NB4 (cell line): ENCODE measurements around the gene LRRC4C.

Experiments used
- POLR2A ChIP-seq: IDR thresholded peaks from 2 replicates; pipeline ENCODE4 v1.6.1; 2011; ENCODE audit warnings: mild to moderate bottlenecking; ENCODE audit not compliant: insufficient read length; ENCODE audit errors: extremely low read depth
- TF ChIP-seq, protein P1 (sequence below): IDR thresholded peaks from one replicate; pipeline ENCODE4 v1.5.1; 2012; ENCODE audit warnings: low read depth, low read length
- TF ChIP-seq, protein P2 (sequence below): IDR thresholded peaks from 2 replicates; pipeline ENCODE4 v1.6.1; 2011; ENCODE audit warnings: low read depth, low read length

- TF ChIP-seq, protein P1, sequence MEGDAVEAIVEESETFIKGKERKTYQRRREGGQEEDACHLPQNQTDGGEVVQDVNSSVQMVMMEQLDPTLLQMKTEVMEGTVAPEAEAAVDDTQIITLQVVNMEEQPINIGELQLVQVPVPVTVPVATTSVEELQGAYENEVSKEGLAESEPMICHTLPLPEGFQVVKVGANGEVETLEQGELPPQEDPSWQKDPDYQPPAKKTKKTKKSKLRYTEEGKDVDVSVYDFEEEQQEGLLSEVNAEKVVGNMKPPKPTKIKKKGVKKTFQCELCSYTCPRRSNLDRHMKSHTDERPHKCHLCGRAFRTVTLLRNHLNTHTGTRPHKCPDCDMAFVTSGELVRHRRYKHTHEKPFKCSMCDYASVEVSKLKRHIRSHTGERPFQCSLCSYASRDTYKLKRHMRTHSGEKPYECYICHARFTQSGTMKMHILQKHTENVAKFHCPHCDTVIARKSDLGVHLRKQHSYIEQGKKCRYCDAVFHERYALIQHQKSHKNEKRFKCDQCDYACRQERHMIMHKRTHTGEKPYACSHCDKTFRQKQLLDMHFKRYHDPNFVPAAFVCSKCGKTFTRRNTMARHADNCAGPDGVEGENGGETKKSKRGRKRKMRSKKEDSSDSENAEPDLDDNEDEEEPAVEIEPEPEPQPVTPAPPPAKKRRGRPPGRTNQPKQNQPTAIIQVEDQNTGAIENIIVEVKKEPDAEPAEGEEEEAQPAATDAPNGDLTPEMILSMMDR, result no peak
- TF ChIP-seq, protein P2, sequence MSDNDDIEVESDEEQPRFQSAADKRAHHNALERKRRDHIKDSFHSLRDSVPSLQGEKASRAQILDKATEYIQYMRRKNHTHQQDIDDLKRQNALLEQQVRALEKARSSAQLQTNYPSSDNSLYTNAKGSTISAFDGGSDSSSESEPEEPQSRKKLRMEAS, result no peak
- TF ChIP-seq POLR2A, result no peak
Measured at GRCh38 chr11:40271361-40271760, 1188.1 kb downstream of the LRRC4C start.
